GM21423 (cell line): ENCODE data around the gene ARHGEF39.
"Not testable (repeated sequence)": the region's sequence is repeated elsewhere in the genome, so short reads cannot be mapped to it uniquely, and the experiment has no call there.

Source experiments
- ATAC-seq: cut with Tn5 transposase; IDR thresholded peaks from one replicate; pipeline ENCODE4 v1.9.1; 2021; ENCODE audit warnings: mild to moderate bottlenecking, moderate library complexity; ENCODE audit not compliant: unreplicated experiment

Gene ARHGEF39

DNA sequence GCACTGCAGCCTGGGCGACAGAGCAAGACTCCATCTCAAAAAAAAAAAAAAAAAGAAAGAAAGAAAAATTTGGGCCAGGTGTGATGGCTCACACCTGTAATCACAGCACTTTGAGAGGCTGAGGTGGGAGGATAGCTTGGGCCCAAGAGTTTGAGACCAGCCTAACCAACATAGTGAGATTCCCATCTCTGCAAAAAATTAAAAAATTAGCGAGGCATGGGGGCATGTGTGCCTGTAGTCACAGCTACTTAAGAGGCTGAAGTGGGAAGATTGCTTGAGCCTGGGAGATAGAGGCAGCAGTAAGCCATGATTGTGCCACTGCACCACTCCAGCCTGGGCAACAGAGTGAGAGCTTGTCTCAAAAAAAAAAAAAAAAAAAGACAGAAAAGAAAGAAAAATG is 11.4 kb downstream of the ARHGEF39 start:
- no peak for ATAC-seq

DNA sequence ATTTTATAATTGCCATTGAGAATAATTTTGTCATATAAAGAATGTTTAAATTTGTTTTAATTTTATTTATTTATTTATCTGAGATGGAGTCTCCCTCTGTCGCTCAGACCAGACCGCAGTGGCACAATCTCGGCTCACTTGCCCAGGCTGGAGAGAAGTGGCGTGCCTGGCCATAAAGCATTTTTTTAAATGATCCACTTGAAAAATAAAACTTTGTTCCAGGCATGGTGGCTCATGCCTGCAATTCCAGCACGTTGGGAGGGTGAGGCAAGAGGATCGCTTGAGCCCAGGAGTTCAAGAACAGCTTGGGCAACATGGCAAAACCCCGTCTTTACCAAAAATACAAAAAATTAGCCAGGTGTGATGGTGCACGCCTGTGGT is 12.2 kb downstream of the ARHGEF39 start:
- no peak for ATAC-seq

GRCh38 chr9:35651956-35652828 is 12.8 kb downstream of the ARHGEF39 start:
- no peak for ATAC-seq

- ATAC-seq: no peak
Measured at GRCh38 chr9:35650341-35651158, 14.4 kb downstream of the ARHGEF39 start, which contains the start of gene SIT1. TSS of gene SIT1 (minus strand) at chr9:35650931. CDS start at chr9:35650853, 78 bp downstream.

- ATAC-seq: no peak
Measured at GRCh38 chr9:35649431-35650340, 15.3 kb downstream of the ARHGEF39 start.

GRCh38 chr9:35646533-35647265 is 18.3 kb downstream of the ARHGEF39 start:
- ATAC-seq: peak; percentile 78

DNA sequence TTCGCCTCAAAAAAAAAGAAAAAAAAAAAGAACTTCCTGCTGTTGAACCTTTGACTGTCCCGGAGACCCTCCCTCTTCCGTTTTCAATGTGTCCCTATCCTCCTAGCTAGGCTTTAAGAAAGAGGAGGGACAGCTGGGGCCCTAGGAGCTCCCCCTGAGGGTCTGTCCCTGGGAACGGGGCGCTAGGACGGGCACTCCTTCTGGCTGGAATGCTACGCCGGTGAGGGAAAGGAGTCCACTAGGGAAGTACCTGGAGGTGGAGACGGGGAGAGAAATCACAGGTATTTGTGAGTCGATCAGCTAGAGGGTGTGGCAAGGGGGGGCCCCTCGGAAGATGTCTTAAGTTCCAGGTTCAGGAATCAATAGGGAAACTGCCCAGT is 18.9 kb downstream of the ARHGEF39 start:
- no peak for ATAC-seq

DNA sequence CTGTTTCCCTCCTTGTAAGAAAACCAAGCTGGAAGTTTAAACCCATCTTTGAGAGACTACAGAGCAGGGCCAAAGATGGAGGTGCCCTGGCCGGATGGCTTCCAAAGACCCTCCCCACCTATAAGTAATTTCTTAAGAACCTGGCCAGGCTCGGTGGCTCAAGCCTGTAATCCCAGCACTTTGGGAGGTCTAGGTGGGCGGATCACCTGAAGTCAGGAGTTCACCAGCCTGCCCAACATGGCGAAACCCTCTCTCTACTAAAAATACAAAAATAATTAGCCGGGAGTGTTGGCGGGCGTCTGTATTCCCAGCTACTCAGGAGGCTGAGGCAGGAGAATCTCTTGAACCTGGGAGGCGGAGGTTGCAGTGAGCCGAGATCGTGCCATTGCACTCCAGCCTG is 19.3 kb downstream of the ARHGEF39 start:
- ATAC-seq: not testable (repeated sequence)

GRCh38 chr9:35643046-35643445 is 21.9 kb downstream of the ARHGEF39 start:
- ATAC-seq: no peak

GRCh38 chr9:35641478-35641877 is 23.5 kb downstream of the ARHGEF39 start:
- ATAC-seq: not testable (repeated sequence)

DNA sequence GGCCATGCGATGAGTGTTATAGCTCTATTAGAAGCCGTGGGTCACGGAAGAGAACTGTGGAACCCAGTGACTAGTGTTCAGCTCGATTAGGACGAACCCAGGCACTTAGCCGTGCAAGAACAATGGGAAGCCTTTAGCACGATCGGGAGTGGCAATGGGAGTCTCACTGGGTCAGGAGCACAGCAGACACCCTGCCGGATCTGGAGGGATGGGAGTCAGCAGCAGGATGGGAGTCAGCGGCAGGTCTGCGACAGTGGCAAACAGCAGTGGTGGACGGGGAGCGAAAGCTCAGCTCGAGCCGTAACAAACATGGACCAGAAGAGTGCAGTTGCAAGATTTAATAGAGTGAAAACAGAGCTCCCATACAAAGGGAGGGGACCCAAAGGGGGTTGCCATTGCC is 24.6 kb downstream of the ARHGEF39 start:
- not testable (repeated sequence) for ATAC-seq

DNA sequence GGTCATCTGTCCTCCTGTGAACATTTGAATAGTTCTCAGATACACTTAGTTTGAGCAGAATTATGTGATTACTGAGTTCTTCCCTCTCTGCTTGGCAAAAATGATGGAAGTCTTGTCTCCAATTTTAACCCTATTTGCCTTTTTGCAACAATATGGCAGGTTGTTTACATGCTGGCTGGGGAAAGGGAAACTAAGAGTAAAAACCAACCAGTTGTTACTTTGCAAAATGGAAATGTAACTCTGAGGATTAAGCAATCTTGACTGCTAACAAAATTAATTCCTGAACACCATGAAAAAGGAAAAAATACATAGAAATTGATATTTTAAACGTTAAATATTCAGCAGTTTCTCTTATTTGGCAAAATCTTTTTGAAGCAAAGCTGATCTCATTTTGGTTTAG is 25.4 kb downstream of the ARHGEF39 start:
- ATAC-seq: no peak

DNA sequence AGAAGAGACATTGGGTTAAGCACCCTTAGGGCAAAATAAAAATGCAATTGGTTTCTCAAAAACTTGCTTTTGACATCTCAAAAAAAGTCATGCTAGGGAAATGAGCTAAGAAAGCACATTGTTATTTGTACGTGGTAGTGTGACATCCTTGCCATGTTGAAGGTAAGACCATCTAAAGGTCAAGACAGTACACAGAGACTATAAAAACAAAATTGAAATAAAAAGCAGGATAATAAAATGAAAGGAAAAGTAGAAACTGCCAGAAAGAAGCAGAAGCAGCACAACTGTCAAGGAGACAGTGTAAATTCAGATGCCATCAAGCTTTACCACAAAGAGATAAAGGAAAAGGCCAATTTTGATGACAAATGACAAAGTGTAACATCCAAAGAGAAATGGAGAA is 25.8 kb downstream of the ARHGEF39 start:
- ATAC-seq: not testable (repeated sequence)

DNA sequence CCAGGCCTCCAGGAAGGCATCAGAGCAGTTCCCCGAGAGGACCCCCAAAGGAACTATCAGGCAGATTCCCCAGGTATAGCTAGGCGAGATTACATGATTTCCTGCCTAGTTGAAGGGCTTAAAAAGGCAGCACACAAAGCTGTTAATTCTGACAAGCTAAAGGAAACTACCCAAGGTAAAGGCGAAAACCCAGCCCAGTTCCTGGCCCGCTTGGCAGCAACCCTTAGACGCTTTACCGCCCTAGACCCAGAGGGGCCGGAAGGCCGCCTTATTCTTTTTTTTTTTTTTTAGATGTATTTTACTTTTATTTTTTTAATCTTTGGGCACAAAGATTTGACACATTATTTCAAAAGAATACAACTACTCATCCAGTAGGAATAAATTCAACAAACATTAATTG is 26.2 kb downstream of the ARHGEF39 start:
- not testable (repeated sequence) for ATAC-seq

DNA sequence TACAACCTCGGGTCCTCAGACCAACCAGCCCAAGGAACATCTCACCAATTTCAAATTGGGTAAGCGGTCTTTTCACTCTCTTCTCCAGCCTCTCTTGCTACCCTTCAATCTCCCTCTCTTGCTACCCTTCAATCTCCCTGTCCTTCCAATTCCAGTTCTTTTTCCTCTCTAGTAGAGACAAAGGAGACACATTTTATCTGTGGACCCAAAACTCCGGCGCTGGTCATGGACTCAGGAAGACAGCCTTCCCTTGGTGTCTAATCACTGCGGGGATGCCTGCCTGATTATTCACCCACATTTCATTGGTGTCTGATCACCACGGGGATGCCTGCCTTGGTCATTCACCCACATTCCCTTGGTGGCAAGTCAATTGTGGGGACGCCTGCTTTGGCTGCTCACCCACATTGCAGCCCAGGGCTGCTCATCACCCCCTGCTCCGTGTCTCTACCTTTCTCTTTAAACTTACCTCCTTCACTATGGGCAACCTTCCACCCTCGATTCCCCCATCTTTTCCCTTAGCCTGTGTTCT is 27.5 kb downstream of the ARHGEF39 start:
- ATAC-seq: not testable (repeated sequence)

DNA sequence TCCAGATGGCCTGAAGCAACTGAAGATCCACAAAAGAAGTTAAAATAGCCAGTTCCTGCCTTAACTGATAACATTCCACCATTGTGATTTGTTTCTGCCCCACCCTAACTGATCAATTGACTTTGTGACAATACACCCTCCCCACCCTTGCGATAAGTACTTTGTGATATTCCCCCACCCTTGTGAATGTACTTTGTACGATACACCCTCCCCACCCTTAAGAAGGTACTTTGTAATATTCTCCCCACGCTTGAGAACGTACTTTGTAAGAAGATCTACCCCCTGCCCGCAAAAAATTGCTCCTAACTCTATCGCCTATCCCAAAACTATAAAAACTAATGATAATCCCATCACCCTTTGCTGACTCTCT is 28.1 kb downstream of the ARHGEF39 start:
- ATAC-seq: not testable (repeated sequence)

DNA sequence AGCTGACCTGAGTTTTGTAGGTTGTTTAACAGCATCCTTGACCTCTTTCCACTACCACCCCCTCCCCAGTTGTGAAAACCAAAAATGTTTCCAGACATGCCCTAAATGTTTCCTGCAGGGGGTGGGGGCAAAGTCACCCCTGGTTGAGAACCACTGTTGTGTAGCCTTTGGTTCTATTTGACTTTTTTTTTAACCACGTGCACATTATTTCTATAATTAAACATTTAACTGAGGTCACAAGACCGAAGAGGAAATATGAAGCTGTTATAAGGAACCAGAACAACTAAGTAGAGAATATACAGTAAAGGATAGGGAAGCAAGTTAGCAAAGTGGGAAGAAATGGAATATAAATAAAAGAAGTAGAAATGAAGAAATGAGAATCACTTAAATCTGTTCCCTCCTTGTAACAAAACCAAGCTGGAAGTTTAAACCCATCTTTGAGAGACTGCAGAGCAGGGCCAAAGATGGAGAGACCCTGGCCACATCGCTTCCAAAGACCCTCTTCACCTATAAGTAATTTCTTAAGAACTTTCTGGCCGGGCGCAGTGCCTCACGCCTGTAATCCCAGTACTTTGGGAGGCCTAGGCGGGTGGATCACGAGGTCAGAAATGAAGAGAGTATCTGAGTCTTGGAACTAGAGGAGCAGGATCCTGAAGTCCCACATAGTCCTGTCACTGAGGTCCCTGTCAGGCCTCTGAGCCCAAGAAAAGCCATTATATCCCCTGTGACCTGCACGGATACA is 28.7 kb downstream of the ARHGEF39 start:
- no peak for ATAC-seq

GRCh38 chr9:35635730-35636129 is 29.3 kb downstream of the ARHGEF39 start:
- ATAC-seq: no peak

GRCh38 chr9:35629597-35629996 is 35.4 kb downstream of the ARHGEF39 start:
- no peak for ATAC-seq
